PC-3 (cell line): ENCODE measurements around the gene PDCD5. TPM values are rescaled to one million over a fixed set of nuclear protein-coding genes. Genes with fewer than 3 reads are reported as not detected.
A peak's percentile ranks its signal among the peaks of the same experiment; 100 is the strongest.

ENCODE experiments used
- ATAC-seq: fragments of 200-7000 bp; cut with Tn5 transposase; 2 replicates; pipeline ENCODE4 v1.9.1; 2020; ENCODE audit warnings: mild to moderate bottlenecking, moderate library complexity
- Bru-seq: library from RNA; stranded (reverse); fragments of 400-500 nt; gene quantifications from one replicate; lab custom pipeline; 2021; lab: Mats Ljungman, UMichigan
- BruChase-seq, 2 experiments: library from RNA; stranded (reverse); fragments of 400-500 nt; gene quantifications; one replicate each; lab custom pipeline; 2021; lab: Mats Ljungman, UMichigan
- BruUV-seq: library from RNA; stranded (reverse); fragments of 400-500 nt; replicated peaks from 2 replicates; lab custom pipeline; 2021; lab: Mats Ljungman, UMichigan
- CTCF ChIA-PET: fragments of 300-600 bp; sonication (Branson Sonifier 250); formaldehyde crosslinking; loops from one replicate; lab custom pipeline; 2022; ENCODE audit warnings: antibody characterized with exemption; lab: Charles Lee
- POLR2A ChIA-PET: fragments of 300-600 bp; sonication (Branson Sonifier 250); formaldehyde crosslinking; loops from one replicate; lab custom pipeline; 2022; ENCODE audit warnings: antibody characterized with exemption; ENCODE audit not compliant: unreplicated experiment; lab: Charles Lee
- DNase-seq: peaks from one replicate; pipeline ENCODE4 v3.0.0-alpha.2; 2015
- H2AFZ ChIP-seq: fragments of 300-600 bp; sonication (generic); 2 replicates; pipeline ENCODE4 v1.6.0; 2016; ENCODE audit warnings: antibody characterized with exemption, low read length
- H3F3A ChIP-seq: fragments of 300-600 bp; sonication (generic); one replicate; pipeline ENCODE4 v1.6.0; 2017; ENCODE audit warnings: antibody characterized with exemption, low read length, control low read depth, mild to moderate bottlenecking; ENCODE audit not compliant: unreplicated experiment
- H3K27ac ChIP-seq: fragments of 300-600 bp; sonication (generic); 2 replicates; pipeline ENCODE4 v1.5.1; 2016; ENCODE audit warnings: mild to moderate bottlenecking, low read length
- H3K27me3 ChIP-seq: fragments of 300-600 bp; sonication (generic); 2 replicates; pipeline ENCODE4 v1.6.1; 2016; ENCODE audit warnings: low read length, mixed read lengths
- H3K36me3 ChIP-seq: fragments of 300-600 bp; sonication (generic); 2 replicates; pipeline ENCODE4 v1.6.1; 2016; ENCODE audit warnings: low read depth, mixed run types, low read length, mixed read lengths
- H3K4me1 ChIP-seq: fragments of 300-600 bp; sonication (generic); 2 replicates; pipeline ENCODE4 v1.5.1; 2016; ENCODE audit warnings: low read length; ENCODE audit not compliant: insufficient read depth
- H3K4me2 ChIP-seq: fragments of 300-600 bp; sonication (generic); 2 replicates; pipeline ENCODE4 v1.6.0; 2016; ENCODE audit warnings: low read length
- H3K4me3 ChIP-seq: fragments of 300-600 bp; sonication (generic); 2 replicates; pipeline ENCODE4 v1.5.1; 2016; ENCODE audit warnings: mild to moderate bottlenecking, low read length, mixed read lengths
- H3K79me2 ChIP-seq: fragments of 300-600 bp; sonication (generic); 2 replicates; pipeline ENCODE4 v1.6.1; 2017; ENCODE audit warnings: low read length, mixed read lengths
- H3K9ac ChIP-seq: fragments of 300-600 bp; sonication (generic); 2 replicates; pipeline ENCODE4 v1.6.0; 2016; ENCODE audit warnings: mild to moderate bottlenecking, low read length
- H3K9me2 ChIP-seq: fragments of 300-600 bp; sonication (generic); replicated peaks from 2 replicates; pipeline ENCODE4 v1.6.1; 2016; ENCODE audit warnings: mixed run types, low read length, mixed read lengths
- H3K9me3 ChIP-seq: fragments of 300-600 bp; sonication (generic); 2 replicates; pipeline ENCODE4 v1.6.1; 2016; ENCODE audit warnings: low read length, mixed read lengths
- H4K20me1 ChIP-seq: fragments of 300-600 bp; sonication (generic); 2 replicates; pipeline ENCODE4 v1.6.1; 2016; ENCODE audit warnings: low read length, mixed read lengths
- EZH2 ChIP-seq: fragments of 300-600 bp; sonication (generic); IDR thresholded peaks from one replicate; pipeline ENCODE4 v1.6.1; 2017; ENCODE audit warnings: antibody characterized with exemption, mild to moderate bottlenecking, low read length; ENCODE audit not compliant: unreplicated experiment
- EZH2phosphoT487 ChIP-seq: fragments of 300-600 bp; sonication (generic); IDR thresholded peaks from 2 replicates; pipeline ENCODE4 v1.6.1; 2018; ENCODE audit warnings: mild to moderate bottlenecking, antibody characterized with exemption, low read length, borderline replicate concordance
- intact Hi-C: fragments of 100-400 bp; cut with micrococcal nuclease; formaldehyde crosslinking; loops from 2 replicates; pipeline ENCODE4 v1.9.0; 2023
- long read RNA-seq: library from polyadenylated mRNA; unstranded; transcript quantifications from one replicate; pipeline ENCODE4 v2.0.0, GENCODE V29; 2021; ENCODE audit not compliant: unreplicated experiment
- total RNA-seq: library from RNA; depleted of rRNA; stranded (reverse); fragments of >200 nt; gene quantifications from 2 replicates; pipeline ENCODE4 v1.2.3, GENCODE V29; 2014; rRNA removed
- TF ChIP-seq, protein P1 (sequence below): fragments of 300-600 bp; sonication (generic); conservative IDR thresholded peaks from 2 replicates; pipeline ENCODE4 v1.5.1; 2017; ENCODE audit warnings: antibody characterized with exemption, low read depth, mild to moderate bottlenecking, low read length

Gene PDCD5, protein sequence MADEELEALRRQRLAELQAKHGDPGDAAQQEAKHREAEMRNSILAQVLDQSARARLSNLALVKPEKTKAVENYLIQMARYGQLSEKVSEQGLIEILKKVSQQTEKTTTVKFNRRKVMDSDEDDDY
- 165 and 203 TPM in 2 replicates for total RNA-seq
- Bru-seq, nascent RNA = percentile 78 among the genes with signal in this experiment
- percentile 72 among the genes with signal in this experiment for BruChase-seq, experiment 1, labeled RNA remaining after a 6-hour chase
- percentile 80 among the genes with signal in this experiment for BruChase-seq, experiment 2, labeled RNA remaining after a 2-hour chase
- long read RNA-seq, transcript PDCD5-205 (4 exons, 480 nt) = minor isoform, 9 of 52 reads
- long read RNA-seq, transcript PDCD5-207 (6 exons, 699 nt) = major isoform, 31 of 52 reads
- long read RNA-seq, partial matches to known transcripts = 5 of 52 reads
- long read RNA-seq, other reads (novel, unspliced or antisense) = 5 of 52 reads

GRCh38 chr19:32580901-32581704, at the start of gene PDCD5:
TSS of gene PDCD5 (plus strand) at chr19:32581190. CDS start at chr19:32581262, 72 bp downstream.
- Histone ChIP-seq H4K20me1 (no peaks in the 10 kb centered on the region), H3K9ac (peak within 1 kb of the TSS; percentile 95), H3K36me3 (peaks cover 2% of the 10 kb centered on the region), H3K9me3 (no peaks in the 10 kb centered on the region), H2AFZ (peak within 1 kb of the TSS; percentile 98), H3K4me3 (peak within 1 kb of the TSS; percentile 95), H3K4me1 (peaks cover 7% of the 10 kb centered on the region; the same call in 1 of the 2 replicates), H3K79me2 (peaks cover 21% of the 10 kb centered on the region), H3K9me2 (no peaks in the 10 kb centered on the region), H3K27me3 (no peaks in the 10 kb centered on the region), H3K27ac (no peak within 1 kb of the TSS), H3F3A (no peaks in the 10 kb centered on the region), H3K4me2 (peak within 1 kb of the TSS; percentile 88)
- TF ChIP-seq EZH2 (no peak), EZH2phosphoT487 (no peak)
- TF ChIP-seq, protein P1, sequence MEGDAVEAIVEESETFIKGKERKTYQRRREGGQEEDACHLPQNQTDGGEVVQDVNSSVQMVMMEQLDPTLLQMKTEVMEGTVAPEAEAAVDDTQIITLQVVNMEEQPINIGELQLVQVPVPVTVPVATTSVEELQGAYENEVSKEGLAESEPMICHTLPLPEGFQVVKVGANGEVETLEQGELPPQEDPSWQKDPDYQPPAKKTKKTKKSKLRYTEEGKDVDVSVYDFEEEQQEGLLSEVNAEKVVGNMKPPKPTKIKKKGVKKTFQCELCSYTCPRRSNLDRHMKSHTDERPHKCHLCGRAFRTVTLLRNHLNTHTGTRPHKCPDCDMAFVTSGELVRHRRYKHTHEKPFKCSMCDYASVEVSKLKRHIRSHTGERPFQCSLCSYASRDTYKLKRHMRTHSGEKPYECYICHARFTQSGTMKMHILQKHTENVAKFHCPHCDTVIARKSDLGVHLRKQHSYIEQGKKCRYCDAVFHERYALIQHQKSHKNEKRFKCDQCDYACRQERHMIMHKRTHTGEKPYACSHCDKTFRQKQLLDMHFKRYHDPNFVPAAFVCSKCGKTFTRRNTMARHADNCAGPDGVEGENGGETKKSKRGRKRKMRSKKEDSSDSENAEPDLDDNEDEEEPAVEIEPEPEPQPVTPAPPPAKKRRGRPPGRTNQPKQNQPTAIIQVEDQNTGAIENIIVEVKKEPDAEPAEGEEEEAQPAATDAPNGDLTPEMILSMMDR = no peak
- POLR2A ChIA-PET = interaction anchor here (0.6 to 0.7 kb wide), 2 partner anchors 234 to 236 kb away, joined by 3 to 16 read pairs; partner anchors contain the start of gene ZNF507
- intact Hi-C loops = no loop called here
- CTCF ChIA-PET = interaction anchor here (0.7 kb wide), 1 partner anchor 1909 kb away, joined by 3 read pairs; no protein-coding TSS in a partner anchor
- DNase-seq (peak; percentile 88), ATAC-seq (peak; percentile 94)
- no TSS peak for BruUV-seq

DNA sequence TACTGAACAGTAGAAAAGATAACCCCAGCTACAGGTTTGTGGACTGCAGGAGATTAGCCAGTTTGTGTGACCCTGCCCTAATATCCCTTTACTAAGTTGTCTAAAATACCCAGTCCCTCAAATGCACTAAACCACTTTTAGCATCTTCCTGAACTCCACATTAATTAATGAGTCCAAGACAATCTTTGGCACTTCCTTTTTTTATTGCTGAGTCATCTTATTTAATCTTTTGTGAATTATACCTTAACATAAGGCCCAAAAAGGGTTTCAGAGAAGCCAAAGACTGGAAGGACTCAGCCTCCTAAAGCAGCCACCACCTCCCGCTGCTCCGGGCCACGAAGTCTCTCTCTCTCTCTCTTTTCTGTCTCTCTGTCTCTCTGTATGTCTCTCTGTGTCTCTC, 48.8 kb upstream of the PDCD5 start:
- Histone ChIP-seq H3K4me2 (no peak overlapping the region), H3K4me3 (no peak overlapping the region), H3K9me3 (no peaks in the 10 kb centered on the region), H2AFZ (no peak overlapping the region), H3K79me2 (no peaks in the 10 kb centered on the region), H3K36me3 (no peaks in the 10 kb centered on the region), H3K27me3 (no peaks in the 10 kb centered on the region), H3K9me2 (no peaks in the 10 kb centered on the region), H3K4me1 (no peaks in the 10 kb centered on the region), H3K9ac (no peak overlapping the region), H3K27ac (no peak overlapping the region), H4K20me1 (no peaks in the 10 kb centered on the region), H3F3A (no peaks in the 10 kb centered on the region)
- no peak for TF ChIP-seq EZH2phosphoT487
- TF ChIP-seq, protein P1 = no peak
- TF ChIP-seq EZH2 = no peak
- DNase-seq = no peak
- intact Hi-C loops = no loop called here
- ChIA-PET POLR2A (no interaction called here), CTCF (no interaction called here)
- BruUV-seq = no TSS peak
- ATAC-seq = no peak
